K562 treated with DMSO at 1 percent for 4 hours (cell line): ENCODE results near the gene SNCAIP. TPM values are rescaled to one million over a fixed set of nuclear protein-coding genes. Genes with fewer than 3 reads are reported as not detected.

Source experiments
- total RNA-seq: library from RNA; unstranded; fragments of 300-600 nt; gene quantifications from 2 replicates; pipeline ENCODE4 v1.2.3, GENCODE V29; 2022; ENCODE audit not compliant: insufficient read depth

SNCAIP gene
- total RNA-seq = not detected in 2 replicates

GRCh38 chr5:122311961-122312590 lies at the start of gene SNCAIP:
TSS of gene SNCAIP (plus strand) at chr5:122312237. CDS start at chr5:122391135, 78,898 bp downstream.

Other genes with a start within 250 kb of the SNCAIP start
- 0.28 and 0.84 TPM in 2 replicates for gene LOX, start 234.0 kb upstream of the SNCAIP start, total RNA-seq
- not detected in 2 replicates for gene ZNF474, start 182.7 kb upstream of the SNCAIP start, total RNA-seq